ENCODE results near the gene SCNN1B.
"Not testable (repeated sequence)": the region's sequence is repeated elsewhere in the genome, so short reads cannot be mapped to it uniquely, and the experiment has no call there.

Gene SCNN1B

GRCh38 chr16:23278031-23278430, 24.1 kb upstream of the SCNN1B start:
- H3K36me3 Mint-ChIP-seq, result peaks cover 2% of the 10 kb centered on the region
- peaks cover 45% of the 10 kb centered on the region for H3K27me3 Mint-ChIP-seq
- H3K4me1 Mint-ChIP-seq (ENCODE audit: low read depth), result no peaks in the 10 kb centered on the region
- H3K4me3 Mint-ChIP-seq, result no peak overlapping the region
- no peak overlapping the region for H3K27ac Mint-ChIP-seq
- peaks cover 7% of the 10 kb centered on the region for H3K9me3 Mint-ChIP-seq (ENCODE audit: low read depth)

DNA sequence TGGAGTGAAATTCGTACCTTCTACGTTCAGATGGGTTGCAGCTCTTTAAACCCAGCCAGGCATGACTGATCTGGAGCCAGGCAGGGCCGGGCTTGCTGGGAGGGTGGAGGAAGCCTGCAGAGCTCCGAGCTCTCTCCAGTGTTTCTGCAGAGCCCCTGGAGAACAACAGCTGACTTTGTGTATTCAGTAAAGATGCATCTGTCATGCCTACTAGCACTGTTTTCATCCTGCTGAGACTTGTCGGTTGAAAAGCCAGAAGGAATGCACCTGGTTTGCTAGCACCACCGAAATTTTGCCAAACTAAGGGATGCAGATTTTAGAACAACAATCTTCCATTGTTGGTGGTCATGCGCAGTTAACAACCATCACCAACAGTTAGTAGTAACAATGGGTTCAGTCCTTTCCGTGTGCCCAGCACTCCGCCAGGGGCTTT, 22.4 kb upstream of the SCNN1B start:
- Mint-ChIP-seq H3K27me3 (peaks cover 43% of the 10 kb centered on the region), H3K4me1 (ENCODE audit: low read depth) (no peaks in the 10 kb centered on the region), H3K4me3 (no peak overlapping the region), H3K36me3 (peaks cover 2% of the 10 kb centered on the region), H3K27ac (no peak overlapping the region), H3K9me3 (ENCODE audit: low read depth) (peaks cover 6% of the 10 kb centered on the region)

DNA sequence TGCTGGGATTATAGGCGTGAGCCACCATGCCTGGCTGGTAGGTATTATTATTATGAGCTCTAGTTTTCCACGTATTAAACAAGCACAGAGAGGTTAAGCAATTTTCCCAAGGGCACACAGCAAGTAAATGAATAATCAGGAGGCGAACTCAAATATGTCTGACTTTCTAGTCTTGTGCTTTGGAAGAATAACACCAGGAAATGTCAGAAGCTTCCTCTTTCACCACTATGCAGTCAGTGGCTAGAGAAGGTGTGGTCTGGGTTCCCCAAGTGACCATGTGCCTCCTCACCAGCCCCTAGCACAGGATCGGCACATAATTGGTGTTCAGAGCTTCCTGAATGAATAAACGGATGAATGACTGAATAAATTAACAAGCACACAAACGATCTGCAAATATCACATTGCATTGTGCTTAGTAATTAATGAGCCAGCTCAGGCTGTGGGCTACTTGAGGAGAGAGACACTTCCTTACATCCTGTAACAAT, 21.6 kb upstream of the SCNN1B start:
- no peak overlapping the region for H3K27ac Mint-ChIP-seq
- H3K27me3 Mint-ChIP-seq, result peaks cover 35% of the 10 kb centered on the region

DNA sequence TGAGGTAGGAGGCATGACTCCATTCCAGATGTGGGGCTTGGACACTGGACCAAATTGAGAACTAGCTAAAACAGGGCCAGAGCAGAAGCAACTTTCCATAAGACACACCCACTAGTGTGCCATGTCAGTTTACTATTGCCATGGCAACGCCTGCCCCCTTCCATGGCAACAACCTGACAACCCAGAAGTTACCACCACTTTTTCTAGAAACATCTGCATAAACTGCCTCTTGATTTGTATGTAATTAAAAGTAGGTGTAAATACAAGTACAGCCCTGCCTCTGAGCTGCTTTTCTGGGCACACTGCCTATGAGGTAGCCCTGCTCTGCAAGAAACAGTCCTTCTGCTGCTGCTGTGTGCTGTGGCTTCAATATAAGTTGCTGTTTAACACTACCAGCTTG, 19.5 kb upstream of the SCNN1B start:
- Mint-ChIP-seq H3K9me3 (ENCODE audit: low read depth) (no peaks in the 10 kb centered on the region), H3K27ac (no peak overlapping the region), H3K36me3 (no peaks in the 10 kb centered on the region), H3K4me3 (no peak overlapping the region), H3K4me1 (ENCODE audit: low read depth) (no peaks in the 10 kb centered on the region), H3K27me3 (peaks cover 25% of the 10 kb centered on the region)

More for the DNA sequence above, 21.6 kb upstream of the SCNN1B start:
- no peaks in the 10 kb centered on the region for H3K4me1 Mint-ChIP-seq (ENCODE audit: low read depth)
- H3K9me3 Mint-ChIP-seq (ENCODE audit: low read depth), result no peaks in the 10 kb centered on the region
- H3K4me3 Mint-ChIP-seq, result no peak overlapping the region
- H3K36me3 Mint-ChIP-seq, result peaks cover 1% of the 10 kb centered on the region

DNA sequence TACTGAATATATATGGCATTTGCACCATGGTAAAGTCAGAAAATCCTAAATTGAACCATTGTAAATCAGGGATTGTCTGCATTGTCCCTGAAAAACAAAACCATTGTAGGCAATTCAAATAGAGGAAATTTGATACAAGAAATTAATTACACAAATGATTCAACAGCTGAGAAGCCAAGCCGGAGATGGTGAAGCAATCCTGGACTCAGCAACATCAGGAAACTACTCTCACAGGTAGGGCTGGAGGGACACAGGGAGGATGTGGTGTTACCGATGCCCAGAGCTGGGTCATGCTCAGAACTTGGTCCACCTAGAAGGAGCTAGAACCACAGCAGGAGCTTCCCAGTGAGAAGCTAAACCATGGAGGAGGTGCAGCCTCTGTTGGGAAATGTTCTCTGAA, 18.5 kb upstream of the SCNN1B start:
- H3K9me3 Mint-ChIP-seq (ENCODE audit: low read depth), result no peaks in the 10 kb centered on the region
- no peak overlapping the region for H3K27ac Mint-ChIP-seq
- no peaks in the 10 kb centered on the region for H3K36me3 Mint-ChIP-seq
- H3K27me3 Mint-ChIP-seq, result peaks cover 20% of the 10 kb centered on the region
- H3K4me3 Mint-ChIP-seq, result no peak overlapping the region
- H3K4me1 Mint-ChIP-seq (ENCODE audit: low read depth), result peaks cover under 1% of the 10 kb centered on the region

DNA sequence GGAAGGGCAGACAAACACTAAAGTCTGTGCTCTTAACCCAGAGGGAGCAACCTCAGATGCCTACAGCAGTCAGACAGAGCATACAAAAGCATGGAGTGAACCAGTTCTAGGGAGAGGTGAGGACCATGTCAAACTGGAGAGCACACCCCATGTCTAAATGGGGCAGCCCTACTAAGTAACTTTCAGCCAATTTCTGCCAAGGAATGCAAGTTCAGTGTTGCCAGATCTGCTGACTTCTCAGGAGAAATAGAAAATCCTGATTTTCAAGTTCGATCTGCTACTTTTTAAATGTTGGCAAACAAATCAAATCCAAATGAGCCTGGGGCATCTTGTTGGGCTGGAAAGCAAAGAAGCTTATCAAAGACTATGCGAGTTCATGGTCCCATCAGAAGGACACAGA, 17.5 kb upstream of the SCNN1B start:
- Mint-ChIP-seq H3K9me3 (ENCODE audit: low read depth) (no peaks in the 10 kb centered on the region), H3K27ac (no peak overlapping the region), H3K4me3 (no peak overlapping the region), H3K4me1 (ENCODE audit: low read depth) (peaks cover 2% of the 10 kb centered on the region), H3K36me3 (no peaks in the 10 kb centered on the region), H3K27me3 (peaks cover 18% of the 10 kb centered on the region)

DNA sequence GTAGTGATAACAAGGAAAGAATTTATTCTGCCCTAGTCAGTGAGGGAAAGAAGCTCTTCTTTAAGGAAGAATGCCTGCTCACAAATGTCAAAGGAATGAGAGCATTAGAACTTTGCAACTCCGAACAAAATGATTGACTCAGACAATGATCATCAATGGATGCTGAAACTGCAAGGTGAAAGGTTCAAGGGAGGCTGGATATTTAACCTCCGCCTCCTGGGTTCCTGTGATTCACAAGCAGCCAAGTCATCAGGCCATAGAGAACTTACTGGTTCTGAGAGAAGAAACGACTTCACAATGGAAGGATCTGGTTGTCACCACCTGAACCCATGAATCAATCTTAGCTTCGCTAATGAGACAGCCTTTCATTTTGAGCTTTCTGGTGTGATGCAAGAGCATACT, 16.0 kb upstream of the SCNN1B start:
- H3K27me3 Mint-ChIP-seq, result peaks cover 13% of the 10 kb centered on the region
- H3K36me3 Mint-ChIP-seq, result no peaks in the 10 kb centered on the region

DNA sequence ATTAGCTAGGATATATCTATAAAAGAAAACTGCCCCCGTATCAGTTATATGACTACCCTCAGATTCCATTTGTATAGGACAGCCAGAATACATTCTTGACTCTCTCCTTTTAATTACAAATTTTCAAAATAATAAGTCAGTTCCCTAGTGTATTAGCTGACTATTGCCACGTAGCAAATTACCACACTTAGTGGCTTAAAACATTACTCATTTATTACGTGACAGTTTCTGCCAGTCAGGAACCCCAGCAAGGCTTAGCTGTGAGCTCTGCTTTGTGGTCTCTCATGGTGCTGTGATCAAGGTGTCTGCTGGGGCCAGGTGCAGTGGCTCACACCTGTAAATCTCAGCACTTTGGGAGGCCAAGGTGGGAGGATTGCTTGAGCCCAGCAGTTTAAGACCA, 13.9 kb upstream of the SCNN1B start:
- Mint-ChIP-seq H3K36me3 (no peaks in the 10 kb centered on the region), H3K27ac (no peak overlapping the region), H3K27me3 (no peaks in the 10 kb centered on the region), H3K4me3 (no peak overlapping the region), H3K4me1 (ENCODE audit: low read depth) (peaks cover 2% of the 10 kb centered on the region), H3K9me3 (ENCODE audit: low read depth) (no peaks in the 10 kb centered on the region)

More for the DNA sequence above, 16.0 kb upstream of the SCNN1B start:
- Mint-ChIP-seq H3K27ac (no peak overlapping the region), H3K9me3 (ENCODE audit: low read depth) (no peaks in the 10 kb centered on the region), H3K4me3 (no peak overlapping the region), H3K4me1 (ENCODE audit: low read depth) (peaks cover 2% of the 10 kb centered on the region)

- H3K9me3 Mint-ChIP-seq (ENCODE audit: low read depth), result no peaks in the 10 kb centered on the region
- no peak overlapping the region for H3K4me3 Mint-ChIP-seq
- H3K27ac Mint-ChIP-seq, result no peak overlapping the region
Measured at GRCh38 chr16:23288726-23289512, 13.2 kb upstream of the SCNN1B start.

GRCh38 chr16:23290189-23291062, 11.7 kb upstream of the SCNN1B start:
- Mint-ChIP-seq H3K4me3 (no peak overlapping the region), H3K27me3 (peaks cover 2% of the 10 kb centered on the region), H3K36me3 (no peaks in the 10 kb centered on the region), H3K4me1 (ENCODE audit: low read depth) (peaks cover 2% of the 10 kb centered on the region), H3K9me3 (ENCODE audit: low read depth) (no peaks in the 10 kb centered on the region), H3K27ac (no peak overlapping the region)

More at GRCh38 chr16:23288726-23289512, 13.2 kb upstream of the SCNN1B start:
- H3K27me3 Mint-ChIP-seq, result no peaks in the 10 kb centered on the region
- H3K4me1 Mint-ChIP-seq (ENCODE audit: low read depth), result peaks cover 2% of the 10 kb centered on the region
- no peaks in the 10 kb centered on the region for H3K36me3 Mint-ChIP-seq

DNA sequence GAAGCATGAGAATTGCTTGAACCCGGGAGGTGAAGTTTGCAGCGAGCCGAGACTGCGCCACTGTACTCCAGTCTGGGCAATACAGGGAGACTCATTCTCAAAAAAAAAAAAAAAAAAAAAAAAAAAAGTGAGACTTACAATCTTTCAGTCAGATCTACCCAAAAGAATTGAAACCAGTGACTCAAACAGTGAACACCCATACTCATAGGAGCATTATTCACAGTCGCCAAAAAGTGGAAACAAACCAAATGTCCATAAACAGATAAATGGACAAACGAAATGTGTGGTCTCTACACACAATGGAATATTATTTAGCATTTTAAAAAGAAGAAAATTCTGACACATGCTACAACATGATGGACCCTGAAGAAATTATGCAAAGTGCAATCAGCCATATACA, 9.1 kb upstream of the SCNN1B start:
- Mint-ChIP-seq H3K27ac (no peak overlapping the region), H3K36me3 (no peaks in the 10 kb centered on the region), H3K27me3 (peaks cover 13% of the 10 kb centered on the region), H3K9me3 (ENCODE audit: low read depth) (no peaks in the 10 kb centered on the region), H3K4me3 (no peak overlapping the region), H3K4me1 (ENCODE audit: low read depth) (peaks cover 2% of the 10 kb centered on the region)

GRCh38 chr16:23294260-23294659, 7.8 kb upstream of the SCNN1B start:
- Mint-ChIP-seq H3K4me1 (ENCODE audit: low read depth) (no peaks in the 10 kb centered on the region), H3K36me3 (no peaks in the 10 kb centered on the region), H3K27ac (no peak overlapping the region), H3K4me3 (no peak overlapping the region), H3K9me3 (ENCODE audit: low read depth) (no peaks in the 10 kb centered on the region), H3K27me3 (peaks cover 16% of the 10 kb centered on the region)

- no peak overlapping the region for H3K27ac Mint-ChIP-seq
- peaks cover 27% of the 10 kb centered on the region for H3K27me3 Mint-ChIP-seq
- no peaks in the 10 kb centered on the region for H3K9me3 Mint-ChIP-seq (ENCODE audit: low read depth)
- no peaks in the 10 kb centered on the region for H3K36me3 Mint-ChIP-seq
- H3K4me3 Mint-ChIP-seq, result no peak overlapping the region
- H3K4me1 Mint-ChIP-seq (ENCODE audit: low read depth), result peaks cover 3% of the 10 kb centered on the region
Measured at GRCh38 chr16:23296994-23297393, 5.1 kb upstream of the SCNN1B start.

DNA sequence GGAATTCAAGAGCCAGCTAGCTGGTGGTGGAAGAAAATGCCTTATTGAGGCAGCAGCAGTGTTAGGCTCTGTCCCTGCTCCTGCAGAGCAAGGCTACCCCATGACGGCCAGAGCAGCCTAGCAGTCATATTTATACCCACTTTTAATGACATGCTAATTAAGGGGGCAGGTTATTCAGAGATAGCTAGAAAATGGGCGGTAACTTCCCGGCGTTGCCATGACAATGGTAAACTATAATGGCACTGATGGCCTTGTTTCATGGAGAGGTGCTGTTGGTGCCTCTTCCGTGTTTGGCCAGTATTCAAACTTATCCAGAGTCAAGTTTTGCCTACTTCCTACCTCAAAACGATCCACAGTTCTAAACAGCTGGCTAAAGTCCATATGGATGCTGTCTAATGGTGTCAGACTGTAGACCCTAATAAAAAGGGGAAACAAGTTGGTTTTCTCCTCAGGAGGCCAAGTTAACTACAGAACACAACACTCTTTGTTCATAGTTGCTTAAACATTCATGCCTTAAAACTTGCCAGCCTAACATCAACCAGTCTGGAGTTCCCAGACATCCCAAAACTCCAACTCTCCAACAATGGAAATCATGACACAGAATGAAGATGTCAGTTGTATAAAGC, 3.7 kb upstream of the SCNN1B start:
- no peak overlapping the region for H3K4me3 Mint-ChIP-seq
- H3K9me3 Mint-ChIP-seq (ENCODE audit: low read depth), result no peaks in the 10 kb centered on the region
- H3K27ac Mint-ChIP-seq, result no peak overlapping the region
- peaks cover 31% of the 10 kb centered on the region for H3K27me3 Mint-ChIP-seq
- H3K36me3 Mint-ChIP-seq, result no peaks in the 10 kb centered on the region
- peaks cover 3% of the 10 kb centered on the region for H3K4me1 Mint-ChIP-seq (ENCODE audit: low read depth)

DNA sequence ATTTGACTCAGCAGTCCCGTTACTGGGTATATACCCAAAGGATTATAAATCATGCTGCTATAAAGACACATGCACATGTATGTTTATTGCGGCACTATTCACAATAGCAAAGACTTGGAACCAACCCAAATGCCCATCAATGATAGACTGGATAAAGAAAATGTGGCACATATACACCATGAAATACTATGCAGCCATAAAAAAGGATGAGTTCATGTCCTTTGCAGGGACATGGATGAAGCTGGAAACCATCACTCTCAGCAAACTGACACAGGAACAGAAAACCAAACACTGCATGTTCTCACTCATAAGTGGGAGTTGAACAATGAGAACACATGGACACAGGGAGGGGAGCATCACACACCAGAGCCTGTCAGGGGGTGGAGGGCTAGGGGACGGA, 2.3 kb upstream of the SCNN1B start:
- H3K27ac Mint-ChIP-seq; H3K36me3 Mint-ChIP-seq; H3K4me3 Mint-ChIP-seq; H3K9me3 Mint-ChIP-seq (ENCODE audit: low read depth); H3K4me1 Mint-ChIP-seq (ENCODE audit: low read depth): not testable (repeated sequence)
- H3K27me3 Mint-ChIP-seq, result peaks cover 35% of the 10 kb centered on the region

All from activated naive CD8-positive, alpha-beta T cell (primary cell).